Type B pancreatic cell (in vitro differentiated cells): Measurements from ENCODE around the gene SMIM35. TPM values are rescaled to one million over a fixed set of nuclear protein-coding genes. Genes with fewer than 3 reads are reported as not detected.

Experiments
- DNase-seq: peaks from one replicate; pipeline ENCODE4 v3.0.0; 2021; ENCODE audit warnings: mixed read lengths; ENCODE audit not compliant: unreplicated experiment; ENCODE audit errors: extremely low spot score
- H3K27ac Mint-ChIP-seq: 2 replicates; pipeline ENCODE4 v1.8.0; 2021; ENCODE audit warnings: mild to moderate bottlenecking, mixed read lengths
- H3K27me3 Mint-ChIP-seq: 2 replicates; pipeline ENCODE4 v1.8.0; 2021; ENCODE audit warnings: mixed read lengths
- H3K36me3 Mint-ChIP-seq: 2 replicates; pipeline ENCODE4 v1.8.0; 2021; ENCODE audit warnings: mixed read lengths
- H3K4me1 Mint-ChIP-seq: one replicate; pipeline ENCODE4 v1.8.0; 2021; ENCODE audit warnings: mixed read lengths; ENCODE audit not compliant: unreplicated experiment
- H3K4me3 Mint-ChIP-seq: 2 replicates; pipeline ENCODE4 v1.8.0; 2021; ENCODE audit warnings: mild to moderate bottlenecking, mixed read lengths
- H3K9me3 Mint-ChIP-seq: 2 replicates; pipeline ENCODE4 v1.8.0; 2021; ENCODE audit warnings: mixed read lengths
- CTCF ChIP-seq: fragments of 200-600 bp; sonication (generic); conservative IDR thresholded peaks from 2 replicates; pipeline ENCODE4 v1.5.0; 2021; ENCODE audit warnings: antibody characterized with exemption, mild to moderate bottlenecking
- total RNA-seq: library from RNA; stranded (reverse); gene quantifications from 2 replicates; pipeline ENCODE4 v1.2.1, GENCODE V29; 2021; ENCODE audit warnings: low replicate concordance

The SMIM35 gene
- total RNA-seq, 1 donor from 2014 or later: 0.17 TPM

GRCh38 chr11:118091690-118092089, 4.9 kb upstream of the SMIM35 start:
- Mint-ChIP-seq H3K27me3 (no peaks in the 10 kb centered on the region), H3K4me1 (peaks cover 22% of the 10 kb centered on the region)

GRCh38 chr11:118090545-118091162, 3.9 kb upstream of the SMIM35 start:
- Mint-ChIP-seq H3K36me3 (peaks cover 9% of the 10 kb centered on the region), H3K9me3 (peaks cover 12% of the 10 kb centered on the region), H3K4me1 (peaks cover 17% of the 10 kb centered on the region), H3K4me3 (no peak overlapping the region), H3K27ac (peak overlapping the region; percentile 9), H3K27me3 (no peaks in the 10 kb centered on the region)
- no peak for TF ChIP-seq CTCF
- no peak for DNase-seq

More at GRCh38 chr11:118091690-118092089, 4.9 kb upstream of the SMIM35 start:
- Mint-ChIP-seq H3K9me3 (peaks cover 12% of the 10 kb centered on the region), H3K4me3 (no peak overlapping the region), H3K36me3 (peaks cover 6% of the 10 kb centered on the region), H3K27ac (peak overlapping the region; percentile 9)
- DNase-seq: no peak
- no peak for TF ChIP-seq CTCF

GRCh38 chr11:118088531-118088930, 1.8 kb upstream of the SMIM35 start:
- Mint-ChIP-seq H3K4me1 (peaks cover 19% of the 10 kb centered on the region), H3K36me3 (peaks cover 9% of the 10 kb centered on the region), H3K27ac (peak overlapping the region; percentile 14), H3K4me3 (no peak overlapping the region), H3K9me3 (peaks cover 12% of the 10 kb centered on the region), H3K27me3 (no peaks in the 10 kb centered on the region)
- DNase-seq: no peak
- TF ChIP-seq CTCF: no peak

GRCh38 chr11:118087931-118088330, 1.2 kb upstream of the SMIM35 start:
- no peak overlapping the region for H3K27ac Mint-ChIP-seq
- H3K4me1 Mint-ChIP-seq: peaks cover 24% of the 10 kb centered on the region
- no peak for TF ChIP-seq CTCF
- no peak overlapping the region for H3K4me3 Mint-ChIP-seq
- H3K9me3 Mint-ChIP-seq: peaks cover 12% of the 10 kb centered on the region
- peaks cover 9% of the 10 kb centered on the region for H3K36me3 Mint-ChIP-seq
- DNase-seq: no peak
- no peaks in the 10 kb centered on the region for H3K27me3 Mint-ChIP-seq

GRCh38 chr11:118084656-118085055, 2.1 kb downstream of the SMIM35 start:
- peaks cover 27% of the 10 kb centered on the region for H3K4me1 Mint-ChIP-seq
- H3K27ac Mint-ChIP-seq: no peak overlapping the region
- H3K27me3 Mint-ChIP-seq: no peaks in the 10 kb centered on the region
- peaks cover 9% of the 10 kb centered on the region for H3K36me3 Mint-ChIP-seq
- peaks cover 12% of the 10 kb centered on the region for H3K9me3 Mint-ChIP-seq
- no peak overlapping the region for H3K4me3 Mint-ChIP-seq
- DNase-seq: no peak
- TF ChIP-seq CTCF: no peak
